GM19328 (cell line): ENCODE results near the gene SAC3D1.
"Not testable (repeated sequence)": the region's sequence is repeated elsewhere in the genome, so short reads cannot be mapped to it uniquely, and the experiment has no call there.

Experiments used
- ATAC-seq: cut with Tn5 transposase; IDR thresholded peaks from one replicate; pipeline ENCODE4 v1.9.1; 2021; ENCODE audit warnings: mild to moderate bottlenecking, moderate library complexity; ENCODE audit not compliant: unreplicated experiment

SAC3D1 gene

GRCh38 chr11:65023502-65023901, 17.5 kb upstream of the SAC3D1 start:
- ATAC-seq, result not testable (repeated sequence)

GRCh38 chr11:65026810-65027209, 14.2 kb upstream of the SAC3D1 start:
- ATAC-seq, result no peak

- peak; percentile 88 for ATAC-seq
These were observed 13.6 kb upstream of the SAC3D1 start, which contains the start of gene SNX15 for GRCh38 chr11:65027213-65028067. Gene SNX15 (plus strand): TSS chr11:65027439. CDS start chr11:65027538, 99 bp downstream.

- no peak for ATAC-seq
These were observed 8.8 kb upstream of the SAC3D1 start for GRCh38 chr11:65032216-65032615.

GRCh38 chr11:65034423-65034822, 6.6 kb upstream of the SAC3D1 start:
- ATAC-seq, result no peak

GRCh38 chr11:65035579-65035978, 5.4 kb upstream of the SAC3D1 start:
- ATAC-seq, result no peak

- ATAC-seq, result no peak
These were observed 4.1 kb upstream of the SAC3D1 start for GRCh38 chr11:65036931-65037330.

GRCh38 chr11:65040520-65040846, 527 bp upstream of the SAC3D1 start:
- no peak for ATAC-seq

- no peak for ATAC-seq
These were observed 1.9 kb downstream of the SAC3D1 start for GRCh38 chr11:65042891-65043290.

GRCh38 chr11:65043881-65044501, 3.0 kb downstream of the SAC3D1 start:
- no peak for ATAC-seq

- ATAC-seq, result no peak
These were observed 4.1 kb downstream of the SAC3D1 start for GRCh38 chr11:65045061-65045460.

GRCh38 chr11:65045728-65046127, 4.7 kb downstream of the SAC3D1 start:
- no peak for ATAC-seq

GRCh38 chr11:65047581-65048422, 6.8 kb downstream of the SAC3D1 start:
- ATAC-seq, result no peak

- no peak for ATAC-seq
These were observed 10.4 kb downstream of the SAC3D1 start for GRCh38 chr11:65051398-65051858.

- no peak for ATAC-seq
These were observed 13.0 kb downstream of the SAC3D1 start for GRCh38 chr11:65053827-65054508.

GRCh38 chr11:65055538-65055937, 14.5 kb downstream of the SAC3D1 start:
- no peak for ATAC-seq

GRCh38 chr11:65056999-65057398, 16.0 kb downstream of the SAC3D1 start:
- no peak for ATAC-seq

GRCh38 chr11:65057526-65057925, 16.5 kb downstream of the SAC3D1 start:
- ATAC-seq, result no peak

- ATAC-seq, result no peak
These were observed 17.0 kb downstream of the SAC3D1 start for GRCh38 chr11:65058012-65058411.

- no peak for ATAC-seq
These were observed 17.5 kb downstream of the SAC3D1 start, which contains the start of gene NAALADL1 for GRCh38 chr11:65058419-65059054. Gene NAALADL1 (minus strand): TSS chr11:65058553. CDS start chr11:65058521, 32 bp downstream.
